Calu3 (cell line): ENCODE data around the gene IGFN1. TPM values are rescaled to one million over a fixed set of nuclear protein-coding genes. Genes with fewer than 3 reads are reported as not detected.

Source experiments
- BruUV-seq: library from RNA; stranded (reverse); fragments of 400-500 nt; replicated peaks from 2 replicates; lab custom pipeline; 2021; lab: Mats Ljungman, UMichigan
- CTCF ChIA-PET: fragments of 300-600 bp; sonication (Branson Sonifier 250); formaldehyde crosslinking; loops from one replicate; lab custom pipeline; 2022; ENCODE audit warnings: antibody characterized with exemption; lab: Charles Lee
- DNase-seq: peaks from one replicate; pipeline ENCODE4 v3.0.0; 2022
- H3K27ac Mint-ChIP-seq: one replicate; pipeline ENCODE4 v1.8.0; 2022; ENCODE audit warnings: mixed read lengths; ENCODE audit not compliant: unreplicated experiment
- H3K27me3 Mint-ChIP-seq: one replicate; pipeline ENCODE4 v1.8.0; 2022; ENCODE audit warnings: mixed read lengths; ENCODE audit not compliant: unreplicated experiment
- H3K36me3 Mint-ChIP-seq: one replicate; pipeline ENCODE4 v1.8.0; 2022; ENCODE audit warnings: mild to moderate bottlenecking, moderate library complexity, mixed read lengths; ENCODE audit not compliant: insufficient read depth, unreplicated experiment
- H3K4me1 Mint-ChIP-seq: one replicate; pipeline ENCODE4 v1.8.0; 2022; ENCODE audit warnings: mild to moderate bottlenecking, low read depth, mixed read lengths; ENCODE audit not compliant: unreplicated experiment
- H3K4me3 Mint-ChIP-seq: one replicate; pipeline ENCODE4 v1.8.0; 2022; ENCODE audit warnings: mild to moderate bottlenecking, low read depth, moderate library complexity, mixed read lengths; ENCODE audit not compliant: unreplicated experiment
- H3K9me3 Mint-ChIP-seq: one replicate; pipeline ENCODE4 v1.8.0; 2022; ENCODE audit warnings: low read depth, mixed read lengths; ENCODE audit not compliant: unreplicated experiment
- CTCF ChIP-seq: fragments of 200-600 bp; IDR thresholded peaks from one replicate; pipeline ENCODE4 v1.8.0; 2022; ENCODE audit warnings: antibody characterized with exemption; ENCODE audit not compliant: unreplicated experiment
- intact Hi-C: fragments of 100-400 bp; cut with micrococcal nuclease; formaldehyde crosslinking; loops from one replicate; pipeline ENCODE4 v1.10.0; 2022; ENCODE audit not compliant: unreplicated experiment
- total RNA-seq: library from RNA; stranded (reverse); gene quantifications from 2 replicates; pipeline ENCODE4 v1.2.3, GENCODE V29; 2022

The IGFN1 gene
- total RNA-seq, 1 experiment from 2014 or later, result not detected

DNA sequence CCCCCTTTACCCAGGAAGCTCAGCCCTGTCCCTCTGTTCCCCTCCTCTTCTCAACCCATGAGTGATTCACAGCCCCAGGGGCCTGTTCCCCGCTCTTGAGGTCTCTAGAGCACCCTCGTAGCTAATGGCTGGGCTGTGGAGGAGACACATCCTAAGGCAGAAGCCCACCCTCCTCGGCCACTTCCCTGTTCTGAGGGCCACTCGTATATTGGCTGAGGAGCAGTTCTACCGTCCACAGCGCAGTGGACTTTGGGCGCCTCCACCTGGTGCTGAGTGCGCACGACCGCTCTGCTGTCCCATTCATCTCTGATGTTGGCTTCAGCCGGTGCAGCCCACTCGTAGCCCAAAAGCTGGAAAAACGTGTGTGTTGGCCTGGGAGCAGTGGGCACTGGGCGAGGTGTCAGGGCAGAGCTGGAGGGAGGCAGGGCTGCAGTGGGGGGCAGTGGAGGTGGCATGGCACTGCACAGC, 68.2 kb downstream of the IGFN1 start:
- TF ChIP-seq CTCF, result no peak
- H3K36me3 Mint-ChIP-seq, result no peaks in the 10 kb centered on the region
- intact Hi-C loops, result no loop called here
- no peak overlapping the region for H3K4me3 Mint-ChIP-seq
- no peak for DNase-seq
- BruUV-seq, result no TSS peak
- H3K27ac Mint-ChIP-seq, result no peak overlapping the region
- no peaks in the 10 kb centered on the region for H3K4me1 Mint-ChIP-seq
- CTCF ChIA-PET, result interaction anchor here (1.2 to 2.9 kb wide), 2 partner anchors 16 to 88 kb away, joined by 5 to 29 read pairs; no protein-coding TSS in a partner anchor
- no peaks in the 10 kb centered on the region for H3K9me3 Mint-ChIP-seq
- H3K27me3 Mint-ChIP-seq, result no peaks in the 10 kb centered on the region

GRCh38 chr1:201259476-201260235, 69.0 kb downstream of the IGFN1 start:
- no peak for DNase-seq
- intact Hi-C loops, result no loop called here
- no peaks in the 10 kb centered on the region for H3K9me3 Mint-ChIP-seq

GRCh38 chr1:201260236-201260590, 69.6 kb downstream of the IGFN1 start:
- TF ChIP-seq CTCF, result no peak
- H3K9me3 Mint-ChIP-seq, result no peaks in the 10 kb centered on the region
- H3K36me3 Mint-ChIP-seq, result no peaks in the 10 kb centered on the region
- H3K4me1 Mint-ChIP-seq, result no peaks in the 10 kb centered on the region
- CTCF ChIA-PET, result interaction anchor here (0.6 to 2.9 kb wide), 5 partner anchors 9 to 87 kb away, joined by 3 to 29 read pairs (median 3); no protein-coding TSS in a partner anchor
- intact Hi-C loops, result no loop called here
- no TSS peak for BruUV-seq
- DNase-seq, result no peak
- H3K4me3 Mint-ChIP-seq, result no peak overlapping the region
- H3K27ac Mint-ChIP-seq, result no peak overlapping the region
- no peaks in the 10 kb centered on the region for H3K27me3 Mint-ChIP-seq

More at GRCh38 chr1:201259476-201260235, 69.0 kb downstream of the IGFN1 start:
- H3K4me3 Mint-ChIP-seq, result peak overlapping the region; percentile 20
- no peak for TF ChIP-seq CTCF
- CTCF ChIA-PET, result interaction anchor here (0.6 to 2.9 kb wide), 7 partner anchors 8 to 88 kb away, joined by 3 to 29 read pairs (median 3); no protein-coding TSS in a partner anchor
- no peak overlapping the region for H3K27ac Mint-ChIP-seq
- no peaks in the 10 kb centered on the region for H3K4me1 Mint-ChIP-seq
- no peaks in the 10 kb centered on the region for H3K36me3 Mint-ChIP-seq
- BruUV-seq, result no TSS peak
- no peaks in the 10 kb centered on the region for H3K27me3 Mint-ChIP-seq

DNA sequence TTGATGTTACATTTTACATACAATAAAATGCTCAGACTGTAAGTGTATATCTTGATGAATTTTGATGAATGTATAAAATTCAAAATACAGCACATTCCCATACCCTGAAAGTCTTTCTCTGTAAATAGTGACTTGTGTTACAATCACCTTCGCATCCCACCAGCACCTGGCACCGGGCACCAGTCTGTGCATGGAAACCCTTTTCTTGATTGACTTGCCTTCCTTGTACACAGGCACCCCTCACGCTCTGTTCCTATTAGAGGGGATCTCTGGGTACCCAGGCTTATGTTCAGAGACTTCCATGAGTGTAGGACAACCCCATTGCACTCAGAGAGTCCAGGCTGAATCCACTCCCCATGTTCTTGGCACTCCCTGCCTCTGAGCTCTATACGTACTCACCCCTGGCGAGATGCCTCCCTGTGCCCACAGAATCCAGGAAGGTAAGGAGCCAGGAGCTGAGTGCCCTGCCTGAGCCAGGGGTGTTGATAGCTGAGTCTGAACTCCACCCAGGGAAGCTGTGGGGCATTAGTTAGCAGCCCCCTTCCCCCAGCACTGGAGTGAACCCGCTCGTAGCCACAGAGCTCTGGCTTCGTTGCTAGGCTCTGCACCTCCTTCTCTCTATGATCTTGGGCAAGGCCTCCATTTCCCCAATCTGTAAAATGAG, 70.2 kb downstream of the IGFN1 start:
- CTCF ChIA-PET, result interaction anchor here (0.6 to 2.9 kb wide), 3 partner anchors 38 to 263 kb away, joined by 3 to 29 read pairs (median 7); no protein-coding TSS in a partner anchor
- Mint-ChIP-seq H3K27ac (no peak overlapping the region), H3K27me3 (no peaks in the 10 kb centered on the region), H3K4me1 (peaks cover 5% of the 10 kb centered on the region), H3K4me3 (no peak overlapping the region), H3K36me3 (no peaks in the 10 kb centered on the region), H3K9me3 (no peaks in the 10 kb centered on the region)
- DNase-seq, result no peak
- no TSS peak for BruUV-seq
- TF ChIP-seq CTCF, result no peak
- intact Hi-C loops, result no loop called here
